H4 (cell line): ENCODE data around the gene SIGLEC8. TPM values are rescaled to one million over a fixed set of nuclear protein-coding genes. Genes with fewer than 3 reads are reported as not detected.
"Not testable (repeated sequence)": the region's sequence is repeated elsewhere in the genome, so short reads cannot be mapped to it uniquely, and the experiment has no call there.

Experiments
- DNase-seq: peaks from one replicate; pipeline ENCODE4 v3.0.0-alpha.2; 2015; ENCODE audit warnings: low spot score
- total RNA-seq: library from RNA; depleted of rRNA; stranded (reverse); fragments of >200 nt; shearing (Covaris generic); gene quantifications from 2 replicates; pipeline ENCODE4 v1.2.3, GENCODE V29; 2014

The SIGLEC8 gene
- total RNA-seq, 1 experiment from 2014 or later: not detected

GRCh38 chr19:51447510-51447909 is 10.7 kb downstream of the SIGLEC8 start:
- not testable (repeated sequence) for DNase-seq

GRCh38 chr19:51441410-51442390 is 16.6 kb downstream of the SIGLEC8 start:
- DNase-seq: peak; percentile 66

GRCh38 chr19:51440846-51441409 is 17.3 kb downstream of the SIGLEC8 start:
- peak; percentile 50 for DNase-seq

- no peak for DNase-seq
Measured at GRCh38 chr19:51440052-51440451, 18.2 kb downstream of the SIGLEC8 start.

- no peak for DNase-seq
Measured at GRCh38 chr19:51439021-51439465, 19.2 kb downstream of the SIGLEC8 start.

DNA sequence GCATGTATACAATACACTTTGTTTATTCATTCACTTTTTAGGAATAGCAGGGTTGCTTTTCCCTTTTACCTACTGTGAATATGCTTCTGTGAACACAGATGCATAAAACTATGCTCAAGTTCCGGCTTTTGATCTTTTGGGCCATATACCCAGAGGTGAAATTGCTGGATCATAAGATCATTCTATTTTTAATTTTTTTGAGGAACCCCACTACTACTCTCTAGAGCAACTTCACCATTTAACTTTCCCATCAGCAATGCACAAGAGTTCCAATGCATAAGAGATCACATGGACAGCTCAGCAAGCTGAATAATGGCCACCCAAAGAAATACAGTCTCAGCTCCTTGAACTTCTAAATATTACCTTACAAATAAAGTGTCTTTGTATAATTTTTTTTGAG is 23.8 kb downstream of the SIGLEC8 start:
- no peak for DNase-seq

GRCh38 chr19:51433043-51433442 is 25.2 kb downstream of the SIGLEC8 start:
- DNase-seq: no peak

DNA sequence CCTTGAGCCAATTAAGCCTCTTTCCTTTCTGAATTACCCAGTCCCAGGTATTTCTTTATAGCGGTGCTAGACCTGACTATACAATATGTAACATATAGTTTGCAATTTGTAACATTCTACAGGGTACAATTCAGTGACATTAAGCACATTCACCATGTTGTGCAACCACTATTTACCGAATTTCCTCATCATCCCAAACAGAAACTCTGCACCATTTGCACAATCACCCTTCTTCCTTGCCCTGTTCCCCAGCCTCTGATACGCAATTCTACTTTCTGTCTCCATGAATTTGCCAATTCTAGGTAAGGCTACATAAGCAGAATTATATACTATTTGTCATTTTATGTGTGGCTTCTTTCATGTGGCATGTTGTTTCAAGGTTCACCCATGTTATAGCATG is 27.1 kb downstream of the SIGLEC8 start:
- DNase-seq: no peak

GRCh38 chr19:51430221-51430620 is 28.0 kb downstream of the SIGLEC8 start:
- no peak for DNase-seq

DNA sequence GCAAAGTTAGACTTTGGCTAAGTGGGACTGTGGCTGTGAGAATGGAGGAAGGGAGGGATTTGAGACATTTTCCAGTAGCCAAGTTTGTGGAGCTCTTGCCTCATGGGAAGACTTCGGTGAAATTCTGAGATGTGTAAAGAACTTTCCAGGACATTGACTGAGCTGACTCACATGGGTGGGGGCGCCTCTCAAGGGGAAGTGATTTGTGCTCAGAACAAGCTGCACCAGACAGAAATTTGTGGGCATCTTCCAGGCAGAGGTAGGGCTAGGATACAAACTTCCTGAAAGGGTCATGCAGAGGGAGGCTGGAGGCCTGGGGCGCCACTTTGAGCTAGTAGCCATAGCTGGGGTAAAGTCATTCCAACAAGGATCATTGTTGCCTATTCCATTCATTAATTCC is 31.1 kb downstream of the SIGLEC8 start:
- DNase-seq: no peak

DNA sequence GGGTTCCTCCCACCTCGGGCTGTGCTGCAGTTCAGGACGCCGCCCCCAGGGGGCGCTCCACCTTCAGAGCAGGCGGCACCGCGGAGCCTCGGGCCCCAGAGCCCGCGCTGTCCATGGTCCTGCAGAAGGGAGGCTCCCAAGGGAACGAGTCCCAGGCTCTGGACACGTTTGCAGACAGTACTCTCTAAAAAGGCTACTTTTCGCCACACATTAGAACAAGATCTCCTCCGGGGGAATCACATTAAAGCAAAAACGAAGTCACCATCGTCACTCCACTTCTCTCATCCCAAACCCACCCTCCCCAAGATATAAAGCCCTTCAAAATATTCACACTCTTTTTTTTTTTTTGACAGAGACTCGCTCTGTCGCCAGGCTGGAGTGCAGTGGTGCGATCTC is 36.2 kb downstream of the SIGLEC8 start:
- peak; percentile 83 for DNase-seq

DNA sequence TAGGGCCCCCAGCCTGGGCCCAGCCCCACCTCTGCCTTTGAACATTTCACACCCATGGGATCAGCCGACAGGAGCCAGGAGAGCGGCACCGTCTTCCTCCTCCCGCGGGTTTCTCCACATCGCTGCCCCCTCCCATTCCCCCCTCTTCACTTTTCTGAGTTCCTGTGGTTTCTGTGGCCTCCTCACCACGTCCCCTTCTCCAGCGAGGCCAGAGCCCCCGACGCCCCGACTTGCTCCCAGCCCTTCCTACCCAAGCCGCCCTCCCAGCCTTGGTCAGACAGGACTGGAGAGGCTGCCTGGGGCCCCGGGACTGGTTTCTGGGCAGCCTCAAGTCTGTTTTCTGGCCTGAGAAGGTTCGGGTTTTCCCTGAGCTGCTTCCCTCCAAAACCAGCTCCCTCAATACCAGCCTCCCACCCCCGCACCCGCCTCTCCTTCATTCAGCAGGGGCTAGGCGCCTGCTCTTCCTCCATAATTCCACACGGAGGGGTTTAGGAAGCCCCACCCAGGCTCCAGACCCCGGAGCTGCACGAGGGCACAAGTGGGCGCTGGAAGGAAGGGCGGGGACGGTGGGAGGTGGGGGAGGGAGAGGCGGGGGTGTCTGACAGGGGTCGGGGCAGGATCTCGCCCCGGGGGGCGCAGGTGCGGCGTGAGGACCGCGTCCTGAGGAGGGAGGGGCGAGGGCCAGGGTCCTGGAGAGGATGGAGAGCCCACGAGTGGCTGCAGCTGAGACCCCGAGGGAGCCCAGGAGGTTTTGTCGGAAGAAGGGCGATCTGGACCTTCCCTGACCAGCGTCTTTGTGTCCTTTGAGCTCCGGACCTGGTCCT is 36.8 kb downstream of the SIGLEC8 start:
- DNase-seq: no peak

- not testable (repeated sequence) for DNase-seq
Measured at GRCh38 chr19:51420511-51420910, 37.7 kb downstream of the SIGLEC8 start.

DNA sequence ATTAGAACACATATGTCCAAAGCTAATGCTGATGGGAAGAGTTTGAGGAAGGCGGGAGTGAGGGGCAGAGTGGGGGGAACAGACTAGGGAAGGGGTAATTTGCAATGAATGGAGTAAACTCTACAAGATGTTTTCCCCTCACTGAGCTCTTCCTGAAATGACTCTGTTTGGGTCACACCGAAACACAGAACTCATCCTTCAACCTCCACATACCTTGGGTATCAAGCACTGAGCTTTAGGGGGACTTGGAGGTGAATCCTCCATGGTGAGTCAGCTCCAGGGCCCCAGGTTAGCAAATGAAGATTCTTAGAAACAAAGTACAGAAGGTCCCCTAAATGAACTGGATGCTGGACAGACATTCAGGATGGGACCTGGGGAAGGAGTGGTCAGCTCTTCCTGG is 39.5 kb downstream of the SIGLEC8 start:
- DNase-seq: no peak

DNA sequence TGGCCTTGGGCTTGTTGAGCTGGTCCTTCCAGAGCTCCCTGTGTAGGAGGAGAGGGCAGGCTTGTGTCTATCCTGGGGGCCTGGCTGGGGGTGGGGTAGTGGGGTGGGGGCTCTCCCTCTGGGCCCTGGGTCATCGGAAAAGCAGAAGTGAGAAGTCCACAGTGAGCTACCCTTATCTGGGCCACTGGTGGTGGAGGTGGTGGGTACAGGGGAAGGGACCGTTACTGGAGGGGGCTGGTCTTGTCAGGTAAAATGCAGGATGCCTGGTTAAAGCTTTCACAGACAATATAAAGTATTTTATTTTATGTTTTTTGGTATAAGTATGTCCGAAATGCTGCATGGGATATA is 40.5 kb downstream of the SIGLEC8 start:
- no peak for DNase-seq

- DNase-seq: no peak
Measured at GRCh38 chr19:51417107-51417809, 41.0 kb downstream of the SIGLEC8 start, which contains the start of gene SIGLEC10. Gene SIGLEC10 (minus strand): TSS chr19:51417642. CDS start chr19:51417581, 61 bp downstream.

DNA sequence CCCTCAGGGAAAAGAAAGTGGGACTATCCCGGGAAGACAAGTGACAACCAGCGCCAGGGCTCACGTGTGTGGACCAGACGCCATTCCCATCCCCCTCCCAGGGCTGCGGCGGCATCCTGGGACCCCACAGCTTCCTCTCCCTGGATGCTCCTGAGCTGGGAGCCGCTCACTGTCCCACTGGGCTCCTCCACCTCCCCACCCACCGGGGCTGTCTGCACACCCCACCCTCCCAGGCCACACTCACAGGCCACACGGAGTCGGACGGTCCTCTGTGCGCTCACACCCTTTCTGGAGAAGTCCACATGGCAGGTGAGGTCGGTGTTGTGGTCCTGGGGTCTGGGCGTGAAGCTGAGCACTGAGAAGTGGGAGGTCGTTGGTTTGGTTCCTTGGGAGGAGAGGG is 41.8 kb downstream of the SIGLEC8 start:
- not testable (repeated sequence) for DNase-seq

- no peak for DNase-seq
Measured at GRCh38 chr19:51415187-51415586, 43.1 kb downstream of the SIGLEC8 start.

DNA sequence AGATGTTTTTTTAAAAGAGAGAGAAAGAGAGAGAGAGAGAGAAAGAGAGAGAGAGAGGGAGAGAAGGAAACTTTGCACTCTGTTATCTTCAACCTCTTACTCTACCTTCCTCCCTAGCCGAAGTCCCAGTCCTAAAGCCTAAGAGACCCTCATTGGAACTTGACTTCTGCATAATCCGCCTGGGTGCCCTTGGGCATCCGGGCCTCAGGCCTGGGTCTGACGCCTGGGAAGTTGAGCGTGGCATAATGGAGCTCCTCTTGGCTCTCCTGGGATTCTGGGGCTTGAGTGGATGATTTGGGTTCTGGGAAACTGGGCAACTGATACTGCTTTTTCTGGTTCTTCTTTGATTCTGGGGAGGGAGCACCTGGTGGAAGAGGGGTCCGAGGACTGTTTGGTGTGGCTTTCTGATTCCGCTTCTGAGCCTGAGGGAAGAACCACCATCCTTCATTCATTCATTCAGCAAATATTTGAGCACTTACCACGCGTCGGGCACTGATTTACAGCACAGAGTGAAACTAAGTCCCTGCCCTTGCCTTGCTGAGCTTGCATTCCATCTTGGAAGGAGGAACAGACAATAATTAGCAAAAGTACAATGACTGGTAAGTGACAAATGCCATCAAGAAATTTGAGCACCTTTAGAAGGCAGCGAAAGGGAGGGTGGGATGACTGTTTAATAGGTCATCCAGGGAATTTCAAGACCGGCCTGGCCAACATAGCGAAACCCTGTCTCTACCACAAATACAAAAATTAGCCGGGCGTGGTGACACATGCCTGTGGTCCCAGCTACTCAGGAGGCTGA is 47.1 kb downstream of the SIGLEC8 start:
- DNase-seq: no peak

- peak; percentile 59 for DNase-seq
Measured at GRCh38 chr19:51407511-51408131, 50.6 kb downstream of the SIGLEC8 start.
